Gastroesophageal sphincter (tissue), 4 donors: ENCODE data around the gene CEBPZOS. TPM values are rescaled to one million over a fixed set of nuclear protein-coding genes. Genes with fewer than 3 reads are reported as not detected.

ENCODE experiments used
- ATAC-seq: fragments of 150-250 bp; one replicate; pipeline ENCODE4 v1.9.1; 2016; ENCODE audit warnings: mild to moderate bottlenecking, moderate library complexity
- H3K27ac ChIP-seq, 4 donors: fragments of 200-600 bp; sonication (generic) in 3 of 4; 1 replicate in 3 of 4; 2 replicates in 1 of 4; pipeline ENCODE4 v1.5.1; 2016 to 2019
- H3K27me3 ChIP-seq: fragments of 200-600 bp; sonication (generic); one replicate; pipeline ENCODE4 v1.5.1; 2019
- H3K36me3 ChIP-seq, 2 donors: fragments of 200-600 bp; sonication (generic); one replicate each; pipeline ENCODE4 v1.5.1; 2019; ENCODE audit warnings: control low read depth in 1 of 2
- H3K4me1 ChIP-seq, 3 donors: fragments of 200-600 bp; sonication (generic); 1 replicate in 2 of 3; 2 replicates in 1 of 3; pipeline ENCODE4 v1.5.1; 2016 to 2019; ENCODE audit warnings: control low read depth in 2 of 3
- H3K4me3 ChIP-seq, 2 donors: fragments of 200-600 bp; sonication (generic); one replicate each; pipeline ENCODE4 v1.5.1; 2019; ENCODE audit warnings: mild to moderate bottlenecking in 1 of 2, moderate library complexity in 1 of 2
- H3K9me3 ChIP-seq, 3 donors: fragments of 200-600 bp; sonication (generic); one replicate each; pipeline ENCODE4 v1.5.1; 2017 to 2019; ENCODE audit warnings: control low read depth in 2 of 3
- EP300 ChIP-seq: sonication (generic); formaldehyde crosslinking; IDR thresholded peaks from one replicate; pipeline ENCODE4 v1.6.1; 2017; ENCODE audit warnings: antibody characterized with exemption, mild to moderate bottlenecking
- POLR2A ChIP-seq, 2 donors: fragments of 450-650 bp; IDR thresholded peaks; one replicate each; pipeline ENCODE4 v1.6.1; 2017; ENCODE audit warnings: antibody characterized with exemption in 2 of 2, mild to moderate bottlenecking in 2 of 2, moderate library complexity in 1 of 2
- POLR2AphosphoS5 ChIP-seq: sonication (generic); formaldehyde crosslinking; IDR thresholded peaks from one replicate; pipeline ENCODE4 v1.6.1; 2017; ENCODE audit warnings: antibody characterized with exemption
- WGBS, 2 donors: methylation state at CpG; one replicate each; pipeline ENCODE4 v1.1.5; 2018; ENCODE audit warnings: low coverage in 1 of 2; 5-methylcytosine and 5-hydroxymethylcytosine counted together
- total RNA-seq, 4 donors: library from RNA; depleted of rRNA; stranded (reverse); fragments of >200 nt; gene quantifications; one replicate each; pipeline ENCODE4 v1.1.0, GENCODE V29; 2016
- TF ChIP-seq, protein P1 (sequence below), 4 experiments: fragments of 200-600 bp in 2 of 4; fragments of 450-650 bp in 2 of 4; sonication (generic) in 1 of 4; IDR thresholded peaks; one replicate each; pipeline ENCODE4 v1.5.1; 2017 to 2019; ENCODE audit warnings: antibody characterized with exemption in 4 of 4, mild to moderate bottlenecking in 2 of 4, moderate library complexity in 2 of 4

CEBPZOS gene
- total RNA-seq, 4 donors from 2014 or later: 21.0 to 37.4 (median 28.7) TPM

DNA sequence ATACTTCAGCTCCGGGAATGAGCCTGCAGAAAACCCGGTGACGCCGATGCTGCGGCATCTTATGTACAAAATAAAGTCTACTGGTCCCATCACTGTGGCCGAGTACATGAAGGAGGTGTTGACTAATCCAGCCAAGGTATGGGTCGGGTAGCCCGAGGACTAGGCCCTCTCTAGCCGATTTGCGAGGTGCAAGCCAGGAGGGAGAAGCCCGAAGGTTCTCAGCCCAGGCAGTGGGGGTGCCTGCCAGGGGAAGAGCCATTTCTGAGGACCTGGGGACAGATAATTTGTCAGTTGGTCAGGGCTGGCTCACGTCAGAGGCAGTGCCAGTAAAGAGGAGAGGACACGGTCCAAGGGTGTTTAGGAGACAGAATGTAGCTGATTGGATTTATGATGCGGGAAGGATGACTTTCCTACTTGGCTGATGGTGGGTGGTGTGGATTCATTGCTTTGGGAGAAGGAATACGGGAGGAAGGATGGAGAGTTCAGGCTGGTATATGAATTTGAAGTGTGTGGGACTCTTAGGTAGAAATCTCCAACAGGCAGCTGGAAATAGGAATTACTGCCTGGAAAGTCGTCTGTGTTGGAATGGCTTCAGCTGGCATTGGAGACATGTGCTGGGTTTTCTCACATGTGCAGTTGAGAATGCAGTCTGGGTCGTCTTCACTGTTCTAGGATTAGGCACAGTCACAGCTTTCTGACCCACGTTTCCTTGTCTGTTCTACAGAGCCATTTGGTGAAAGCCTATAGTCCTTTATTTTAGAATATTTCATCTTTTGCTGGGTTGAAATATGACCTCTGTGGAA lies 36.0 kb downstream of the CEBPZOS start:
- ATAC-seq: peak; percentile 16
- WGBS, 2 donors: 9 to 19% methylated on average over 7 to 18 of the region's 18 CpGs
- Histone ChIP-seq H3K36me3 (peaks cover 0 to 31% of the 10 kb centered on the region in 2 donors), H3K4me1 (peaks cover 6 to 43% (median 19%) of the 10 kb centered on the region in 3 donors), H3K27me3 (no peaks in the 10 kb centered on the region), H3K9me3 (no peaks in the 10 kb centered on the region), H3K27ac (peak overlapping the region; percentile 82 to 97 (median 94)), H3K4me3 (peak overlapping the region; percentile 72 to 85)
- TF ChIP-seq POLR2AphosphoS5 (peak; percentile 18), EP300 (no peak)

DNA sequence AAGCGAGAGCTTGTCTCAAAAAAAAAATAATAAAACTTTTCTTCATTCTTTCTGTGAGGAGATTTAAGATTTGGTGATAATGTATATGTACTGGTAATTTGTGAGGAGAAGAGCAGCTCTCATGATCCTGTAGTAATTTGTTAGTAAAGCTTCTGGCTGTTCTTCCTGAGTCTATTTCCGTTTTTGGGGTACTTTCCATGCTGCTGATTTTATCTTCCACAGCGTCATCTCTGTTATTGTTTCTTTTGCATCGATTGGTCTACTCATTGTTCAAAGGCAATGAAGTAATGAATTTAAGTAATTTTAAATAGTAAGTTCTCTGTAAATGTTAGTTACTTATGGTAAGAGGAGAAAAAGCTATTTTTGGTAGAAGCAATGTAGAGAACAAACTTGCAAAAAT lies 47.1 kb downstream of the CEBPZOS start:
- Histone ChIP-seq H3K36me3 (peaks cover 2 to 94% of the 10 kb centered on the region in 2 donors), H3K27me3 (no peaks in the 10 kb centered on the region), H3K9me3 (no peaks in the 10 kb centered on the region), H3K4me3 (no peak overlapping the region), H3K27ac (no peak overlapping the region), H3K4me1 (no peaks in the 10 kb centered on the region)
- 80 to 90% methylated on average over 4 of the region's 4 CpGs for WGBS, 2 donors
- TF ChIP-seq POLR2AphosphoS5: no peak
- TF ChIP-seq POLR2A (IDR thresholded peaks at IDR 0.05): no peak
- TF ChIP-seq, protein P1, sequence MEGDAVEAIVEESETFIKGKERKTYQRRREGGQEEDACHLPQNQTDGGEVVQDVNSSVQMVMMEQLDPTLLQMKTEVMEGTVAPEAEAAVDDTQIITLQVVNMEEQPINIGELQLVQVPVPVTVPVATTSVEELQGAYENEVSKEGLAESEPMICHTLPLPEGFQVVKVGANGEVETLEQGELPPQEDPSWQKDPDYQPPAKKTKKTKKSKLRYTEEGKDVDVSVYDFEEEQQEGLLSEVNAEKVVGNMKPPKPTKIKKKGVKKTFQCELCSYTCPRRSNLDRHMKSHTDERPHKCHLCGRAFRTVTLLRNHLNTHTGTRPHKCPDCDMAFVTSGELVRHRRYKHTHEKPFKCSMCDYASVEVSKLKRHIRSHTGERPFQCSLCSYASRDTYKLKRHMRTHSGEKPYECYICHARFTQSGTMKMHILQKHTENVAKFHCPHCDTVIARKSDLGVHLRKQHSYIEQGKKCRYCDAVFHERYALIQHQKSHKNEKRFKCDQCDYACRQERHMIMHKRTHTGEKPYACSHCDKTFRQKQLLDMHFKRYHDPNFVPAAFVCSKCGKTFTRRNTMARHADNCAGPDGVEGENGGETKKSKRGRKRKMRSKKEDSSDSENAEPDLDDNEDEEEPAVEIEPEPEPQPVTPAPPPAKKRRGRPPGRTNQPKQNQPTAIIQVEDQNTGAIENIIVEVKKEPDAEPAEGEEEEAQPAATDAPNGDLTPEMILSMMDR (IDR thresholded peaks at IDR 0.05): no peak
- no peak for TF ChIP-seq EP300
- no peak for ATAC-seq

DNA sequence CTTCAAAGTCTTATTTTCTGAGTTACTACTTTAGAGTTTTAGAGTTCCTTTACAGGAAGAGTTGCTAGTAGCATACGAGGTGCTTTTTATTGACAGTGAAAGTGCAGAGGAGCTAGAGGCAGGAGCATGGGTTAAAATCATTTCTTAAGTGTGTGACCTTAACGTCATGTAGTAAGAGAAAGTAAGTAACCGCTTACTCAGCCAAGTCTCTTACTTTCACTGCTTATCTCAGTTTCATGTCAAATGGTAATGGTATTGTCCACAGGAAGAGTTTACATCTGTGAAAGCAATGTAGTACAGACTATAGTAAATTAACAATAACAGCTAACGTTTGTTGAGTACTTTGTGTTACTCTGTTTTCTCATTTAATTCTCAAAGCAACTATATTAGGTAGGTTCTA lies 47.7 kb downstream of the CEBPZOS start:
- ATAC-seq: no peak
- 61 to 68% methylated on average over 4 of the region's 4 CpGs for WGBS, 2 donors
- no peaks in the 10 kb centered on the region for H3K4me1 ChIP-seq

DNA sequence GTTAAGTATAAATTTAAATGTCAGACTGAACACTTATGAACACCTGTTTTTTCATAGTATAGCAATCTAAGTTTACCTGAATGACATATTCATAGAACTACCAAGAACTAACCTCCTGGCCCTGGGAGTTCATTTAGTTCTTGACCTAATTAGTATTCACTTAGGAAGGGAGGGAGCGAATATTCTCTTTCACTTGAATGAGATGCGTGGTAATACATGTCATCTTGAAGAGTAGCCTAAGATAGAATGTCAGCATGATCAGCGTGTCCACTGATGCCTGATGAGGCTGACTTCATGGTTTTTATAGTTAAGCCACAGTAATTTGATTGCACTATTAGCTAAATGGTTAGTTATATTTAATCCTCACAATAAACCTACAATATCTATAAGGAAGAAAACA lies 48.5 kb downstream of the CEBPZOS start:
- TF ChIP-seq POLR2A (IDR thresholded peaks at IDR 0.05) (no peak), POLR2AphosphoS5 (no peak), EP300 (no peak)
- TF ChIP-seq, protein P1 (IDR thresholded peaks at IDR 0.05): no peak
- no peaks in the 10 kb centered on the region for H3K4me1 ChIP-seq
- peaks cover 2 to 97% of the 10 kb centered on the region in 2 donors for H3K36me3 ChIP-seq
- no peak for ATAC-seq
- no peak overlapping the region for H3K4me3 ChIP-seq
- no peak overlapping the region for H3K27ac ChIP-seq
- H3K9me3 ChIP-seq: no peaks in the 10 kb centered on the region
- H3K27me3 ChIP-seq: no peaks in the 10 kb centered on the region
- WGBS, 2 donors: 92 to 97% methylated on average over 2 to 3 of the region's 3 CpGs

More for the DNA sequence above, 47.7 kb downstream of the CEBPZOS start:
- Histone ChIP-seq H3K27me3 (no peaks in the 10 kb centered on the region), H3K4me3 (no peak overlapping the region), H3K36me3 (peaks cover 2 to 96% of the 10 kb centered on the region in 2 donors), H3K9me3 (no peaks in the 10 kb centered on the region), H3K27ac (no peak overlapping the region)
- no peak for TF ChIP-seq POLR2A (IDR thresholded peaks at IDR 0.05)
- TF ChIP-seq, protein P1 (IDR thresholded peaks at IDR 0.05): no peak
- no peak for TF ChIP-seq POLR2AphosphoS5
- no peak for TF ChIP-seq EP300

DNA sequence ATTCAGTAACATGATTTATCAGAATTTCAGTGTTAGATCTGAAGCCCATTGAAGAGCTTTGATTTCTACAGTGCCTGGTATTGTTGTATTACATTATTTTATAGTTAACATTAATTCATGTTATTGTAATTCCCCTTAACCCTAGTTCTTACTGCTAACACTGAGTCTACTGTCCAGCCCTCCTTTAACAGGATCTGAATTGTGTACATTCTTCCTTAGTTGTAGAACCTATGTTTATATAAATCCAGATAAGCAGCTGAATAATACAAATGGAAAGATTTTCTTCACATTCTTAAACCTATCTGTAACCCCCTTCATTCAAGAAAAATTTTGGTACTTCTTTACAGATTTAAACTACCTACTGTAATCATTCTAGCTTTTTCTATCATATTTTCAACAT lies 49.9 kb downstream of the CEBPZOS start:
- Histone ChIP-seq H3K4me3 (no peak overlapping the region), H3K9me3 (no peaks in the 10 kb centered on the region), H3K4me1 (no peaks in the 10 kb centered on the region), H3K27ac (no peak overlapping the region), H3K27me3 (no peaks in the 10 kb centered on the region), H3K36me3 (peaks cover 2 to 99% of the 10 kb centered on the region in 2 donors)
- TF ChIP-seq POLR2A (IDR thresholded peaks at IDR 0.05) (no peak), EP300 (no peak), POLR2AphosphoS5 (no peak)
- TF ChIP-seq, protein P1 (IDR thresholded peaks at IDR 0.05): no peak
- ATAC-seq: no peak
